ENCODE results near the gene MYO10.
"Not testable (repeated sequence)": the region's sequence is repeated elsewhere in the genome, so short reads cannot be mapped to it uniquely, and the experiment has no call there.

Gene MYO10

GRCh38 chr5:16936150-16936988, at the start of gene MYO10:
Gene MYO10 (minus strand): TSS chr5:16936288. CDS start chr5:16935808, 480 bp downstream.
- Histone ChIP-seq H3K27me3 (ENCODE audit: insufficient read depth, low read length) (peaks cover 30% of the 10 kb centered on the region), H3K9me3 (ENCODE audit: low read length) (no peaks in the 10 kb centered on the region), H2AFZ (ENCODE audit: low read depth, low read length) (peak within 1 kb of the TSS; percentile 99), H3K36me3 (ENCODE audit: insufficient read depth, low read length) (no peaks in the 10 kb centered on the region), H3K4me3 (ENCODE audit: low read length) (peak within 1 kb of the TSS; percentile 76), H3K4me1 (ENCODE audit: insufficient read depth, low read length) (peaks cover 14% of the 10 kb centered on the region)

- not testable (repeated sequence) for H3K27me3 ChIP-seq (ENCODE audit: insufficient read depth, low read length); H2AFZ ChIP-seq (ENCODE audit: low read depth, low read length); H3K36me3 ChIP-seq (ENCODE audit: insufficient read depth, low read length); H3K9me3 ChIP-seq (ENCODE audit: low read length); H3K4me1 ChIP-seq (ENCODE audit: insufficient read depth, low read length); H3K4me3 ChIP-seq (ENCODE audit: low read length)
These were observed 49.2 kb upstream of the MYO10 start for GRCh38 chr5:16985304-16985703.

- no peak overlapping the region for H3K4me3 ChIP-seq (ENCODE audit: low read length)
- no peaks in the 10 kb centered on the region for H3K9me3 ChIP-seq (ENCODE audit: low read length)
- H3K36me3 ChIP-seq (ENCODE audit: insufficient read depth, low read length), result no peaks in the 10 kb centered on the region
- H3K4me1 ChIP-seq (ENCODE audit: insufficient read depth, low read length), result no peaks in the 10 kb centered on the region
- peaks cover 3% of the 10 kb centered on the region for H3K27me3 ChIP-seq (ENCODE audit: insufficient read depth, low read length)
- no peak overlapping the region for H2AFZ ChIP-seq (ENCODE audit: low read depth, low read length)
These were observed 47.9 kb upstream of the MYO10 start for GRCh38 chr5:16983972-16984371.

GRCh38 chr5:16983022-16983639, 47.0 kb upstream of the MYO10 start:
- Histone ChIP-seq H3K36me3 (ENCODE audit: insufficient read depth, low read length) (no peaks in the 10 kb centered on the region), H2AFZ (ENCODE audit: low read depth, low read length) (no peak overlapping the region), H3K4me1 (ENCODE audit: insufficient read depth, low read length) (no peaks in the 10 kb centered on the region), H3K27me3 (ENCODE audit: insufficient read depth, low read length) (peaks cover 3% of the 10 kb centered on the region), H3K4me3 (ENCODE audit: low read length) (no peak overlapping the region), H3K9me3 (ENCODE audit: low read length) (no peaks in the 10 kb centered on the region)

GRCh38 chr5:16981700-16982099, 45.6 kb upstream of the MYO10 start:
- Histone ChIP-seq H3K36me3 (ENCODE audit: insufficient read depth, low read length) (no peaks in the 10 kb centered on the region), H3K4me3 (ENCODE audit: low read length) (no peak overlapping the region), H3K27me3 (ENCODE audit: insufficient read depth, low read length) (peaks cover 3% of the 10 kb centered on the region), H2AFZ (ENCODE audit: low read depth, low read length) (no peak overlapping the region), H3K4me1 (ENCODE audit: insufficient read depth, low read length) (no peaks in the 10 kb centered on the region), H3K9me3 (ENCODE audit: low read length) (no peaks in the 10 kb centered on the region)

GRCh38 chr5:16980983-16981382, 44.9 kb upstream of the MYO10 start:
- Histone ChIP-seq H2AFZ (ENCODE audit: low read depth, low read length) (no peak overlapping the region), H3K36me3 (ENCODE audit: insufficient read depth, low read length) (no peaks in the 10 kb centered on the region), H3K4me1 (ENCODE audit: insufficient read depth, low read length) (no peaks in the 10 kb centered on the region), H3K27me3 (ENCODE audit: insufficient read depth, low read length) (no peaks in the 10 kb centered on the region), H3K4me3 (ENCODE audit: low read length) (no peak overlapping the region), H3K9me3 (ENCODE audit: low read length) (no peaks in the 10 kb centered on the region)

GRCh38 chr5:16978296-16978695, 42.2 kb upstream of the MYO10 start:
- Histone ChIP-seq H3K4me3 (ENCODE audit: low read length) (no peak overlapping the region), H3K27me3 (ENCODE audit: insufficient read depth, low read length) (no peaks in the 10 kb centered on the region)

GRCh38 chr5:16976625-16977008, 40.5 kb upstream of the MYO10 start:
- Histone ChIP-seq H3K4me3 (ENCODE audit: low read length) (no peak overlapping the region), H3K4me1 (ENCODE audit: insufficient read depth, low read length) (no peaks in the 10 kb centered on the region), H2AFZ (ENCODE audit: low read depth, low read length) (no peak overlapping the region)

More at GRCh38 chr5:16978296-16978695, 42.2 kb upstream of the MYO10 start:
- Histone ChIP-seq H3K9me3 (ENCODE audit: low read length) (no peaks in the 10 kb centered on the region), H3K4me1 (ENCODE audit: insufficient read depth, low read length) (no peaks in the 10 kb centered on the region), H3K36me3 (ENCODE audit: insufficient read depth, low read length) (no peaks in the 10 kb centered on the region), H2AFZ (ENCODE audit: low read depth, low read length) (no peak overlapping the region)

GRCh38 chr5:16975950-16976624, 40.0 kb upstream of the MYO10 start:
- Histone ChIP-seq H2AFZ (ENCODE audit: low read depth, low read length) (no peak overlapping the region), H3K4me1 (ENCODE audit: insufficient read depth, low read length) (no peaks in the 10 kb centered on the region), H3K9me3 (ENCODE audit: low read length) (no peaks in the 10 kb centered on the region), H3K36me3 (ENCODE audit: insufficient read depth, low read length) (no peaks in the 10 kb centered on the region), H3K27me3 (ENCODE audit: insufficient read depth, low read length) (no peaks in the 10 kb centered on the region), H3K4me3 (ENCODE audit: low read length) (no peak overlapping the region)

More at GRCh38 chr5:16976625-16977008, 40.5 kb upstream of the MYO10 start:
- H3K9me3 ChIP-seq (ENCODE audit: low read length), result no peaks in the 10 kb centered on the region
- no peaks in the 10 kb centered on the region for H3K27me3 ChIP-seq (ENCODE audit: insufficient read depth, low read length)
- no peaks in the 10 kb centered on the region for H3K36me3 ChIP-seq (ENCODE audit: insufficient read depth, low read length)

GRCh38 chr5:16974981-16975380, 38.9 kb upstream of the MYO10 start:
- Histone ChIP-seq H3K4me3 (ENCODE audit: low read length) (no peak overlapping the region), H3K4me1 (ENCODE audit: insufficient read depth, low read length) (no peaks in the 10 kb centered on the region), H2AFZ (ENCODE audit: low read depth, low read length) (no peak overlapping the region), H3K9me3 (ENCODE audit: low read length) (no peaks in the 10 kb centered on the region), H3K36me3 (ENCODE audit: insufficient read depth, low read length) (no peaks in the 10 kb centered on the region), H3K27me3 (ENCODE audit: insufficient read depth, low read length) (no peaks in the 10 kb centered on the region)

GRCh38 chr5:16970826-16971225, 34.7 kb upstream of the MYO10 start:
- Histone ChIP-seq H3K4me1 (ENCODE audit: insufficient read depth, low read length) (no peaks in the 10 kb centered on the region), H3K4me3 (ENCODE audit: low read length) (no peak overlapping the region), H3K9me3 (ENCODE audit: low read length) (no peaks in the 10 kb centered on the region), H3K36me3 (ENCODE audit: insufficient read depth, low read length) (no peaks in the 10 kb centered on the region), H2AFZ (ENCODE audit: low read depth, low read length) (no peak overlapping the region), H3K27me3 (ENCODE audit: insufficient read depth, low read length) (no peaks in the 10 kb centered on the region)

GRCh38 chr5:16970260-16970659, 34.2 kb upstream of the MYO10 start:
- Histone ChIP-seq H3K4me3 (ENCODE audit: low read length) (no peak overlapping the region), H3K4me1 (ENCODE audit: insufficient read depth, low read length) (no peaks in the 10 kb centered on the region), H3K36me3 (ENCODE audit: insufficient read depth, low read length) (no peaks in the 10 kb centered on the region)

GRCh38 chr5:16965581-16965980, 29.5 kb upstream of the MYO10 start:
- Histone ChIP-seq H2AFZ (ENCODE audit: low read depth, low read length) (no peak overlapping the region), H3K4me1 (ENCODE audit: insufficient read depth, low read length) (no peaks in the 10 kb centered on the region), H3K36me3 (ENCODE audit: insufficient read depth, low read length) (no peaks in the 10 kb centered on the region)

More at GRCh38 chr5:16970260-16970659, 34.2 kb upstream of the MYO10 start:
- Histone ChIP-seq H2AFZ (ENCODE audit: low read depth, low read length) (no peak overlapping the region), H3K27me3 (ENCODE audit: insufficient read depth, low read length) (no peaks in the 10 kb centered on the region), H3K9me3 (ENCODE audit: low read length) (no peaks in the 10 kb centered on the region)

More at GRCh38 chr5:16965581-16965980, 29.5 kb upstream of the MYO10 start:
- H3K27me3 ChIP-seq (ENCODE audit: insufficient read depth, low read length), result no peaks in the 10 kb centered on the region
- no peak overlapping the region for H3K4me3 ChIP-seq (ENCODE audit: low read length)
- H3K9me3 ChIP-seq (ENCODE audit: low read length), result no peaks in the 10 kb centered on the region

Data from neuron (in vitro differentiated cells).